GM12878 (cell line): ENCODE measurements around the gene TEX36. TPM values are rescaled to one million over a fixed set of nuclear protein-coding genes. Genes with fewer than 3 reads are reported as not detected.
"Not testable (repeated sequence)": the region's sequence is repeated elsewhere in the genome, so short reads cannot be mapped to it uniquely, and the experiment has no call there.

Experiments used
- ATAC-seq: fragments of 200-7000 bp; cut with Tn5 transposase; 3 replicates; pipeline ENCODE4 v1.9.1; 2020; ENCODE audit warnings: mild to moderate bottlenecking, moderate library complexity
- BruUV-seq: library from RNA; stranded (reverse); fragments of 400-500 nt; replicated peaks from 2 replicates; lab custom pipeline; 2021; lab: Mats Ljungman, UMichigan
- CTCF ChIA-PET: fragments of 300-600 bp; sonication (Branson Sonifier 250); formaldehyde crosslinking; extraction: SDS; loops from one replicate; lab custom pipeline; 2021; ENCODE audit warnings: inconsistent platforms; lab: Yijun Ruan, JAX
- POLR2A ChIA-PET: fragments of 350-600 bp; formaldehyde crosslinking; extraction: SDS; loops from one replicate; lab custom pipeline; 2021; ENCODE audit warnings: inconsistent platforms; lab: Charles Lee
- RAD21 ChIA-PET: fragments of 300-600 bp; sonication (Branson Sonifier 250); formaldehyde crosslinking; loops from one replicate; lab custom pipeline; 2023; ENCODE audit warnings: antibody characterized with exemption; ENCODE audit not compliant: unreplicated experiment; lab: Charles Lee
- SMC1A ChIA-PET: fragments of 300-600 bp; sonication (Branson Sonifier 250); formaldehyde crosslinking; loops from one replicate; lab custom pipeline; 2023; ENCODE audit not compliant: unreplicated experiment, uncharacterized antibody; lab: Charles Lee
- DNase-seq: peaks from one replicate; pipeline ENCODE4 v3.0.0-alpha.2; 2011; ENCODE audit warnings: low read depth, low spot score
- FAIRE-seq: peaks from 3 replicates; lab custom pipeline; 2011; peaks lifted over from hg19 to GRCh38; lab: Jason Lieb, UNC
- H2AFZ ChIP-seq: 2 replicates; pipeline ENCODE4 v1.6.0; 2011; ENCODE audit warnings: low read depth, low read length, control low read depth; ENCODE audit not compliant: control insufficient read depth
- H3K27ac ChIP-seq: 2 replicates; pipeline ENCODE4 v1.5.1; 2011; ENCODE audit warnings: control low read depth; ENCODE audit not compliant: control insufficient read depth, insufficient read depth
- H3K27me3 ChIP-seq, 2 experiments: replicated peaks in 1 of 2; 2 replicates each; pipeline versions ENCODE4 v1.6.0 to v1.6.1; 2011; ENCODE audit warnings: low read length in 1 of 2; ENCODE audit not compliant: control insufficient read depth in 2 of 2, insufficient read depth in 2 of 2
- H3K36me3 ChIP-seq, 2 experiments: 2 replicates each; pipeline ENCODE4 v1.5.1; 2011; ENCODE audit warnings: low read length in 1 of 2; ENCODE audit not compliant: control insufficient read depth in 2 of 2, insufficient read depth in 2 of 2
- H3K4me1 ChIP-seq: 2 replicates; pipeline ENCODE4 v1.6.1; 2011; ENCODE audit warnings: mild to moderate bottlenecking, low read length, moderate library complexity, mixed read lengths; ENCODE audit not compliant: control insufficient read depth, insufficient read depth
- H3K4me2 ChIP-seq: 2 replicates; pipeline ENCODE4 v1.6.0; 2011; ENCODE audit warnings: control low read depth; ENCODE audit not compliant: control insufficient read depth, insufficient read depth
- H3K4me3 ChIP-seq: fragments of 200-600 bp; sonication (generic); 2 replicates; pipeline ENCODE4 v1.5.1; 2016
- H3K79me2 ChIP-seq: 2 replicates; pipeline ENCODE4 v1.6.0; 2011; ENCODE audit warnings: low read length; ENCODE audit not compliant: control insufficient read depth, insufficient read depth
- H3K9ac ChIP-seq: 2 replicates; pipeline ENCODE4 v1.8.0; 2011; ENCODE audit warnings: low read length, control low read depth, mixed read lengths; ENCODE audit not compliant: control insufficient read depth, insufficient read depth
- H3K9me3 ChIP-seq: replicated peaks from 3 replicates; pipeline ENCODE4 v1.5.1; 2011; ENCODE audit warnings: mild to moderate bottlenecking, low read length; ENCODE audit not compliant: control insufficient read depth, insufficient read depth
- H4K20me1 ChIP-seq: 2 replicates; pipeline ENCODE4 v1.6.0; 2011; ENCODE audit not compliant: control insufficient read depth, insufficient read depth
- CBFB ChIP-seq: IDR thresholded peaks from 2 replicates; pipeline ENCODE4 v1.6.1; 2016; ENCODE audit warnings: antibody characterized with exemption, low read depth
- CREB1 ChIP-seq: IDR thresholded peaks from 2 replicates; pipeline ENCODE4 v1.6.1; 2012; ENCODE audit warnings: low read depth, mild to moderate bottlenecking, inconsistent platforms
- FOS ChIP-seq: IDR thresholded peaks from 3 replicates; pipeline ENCODE4 v1.6.1; 2011; ENCODE audit warnings: borderline replicate concordance; ENCODE audit not compliant: insufficient read length; ENCODE audit errors: extremely low read depth
- HCFC1 ChIP-seq: fragments of 150-350 bp; IDR thresholded peaks from 2 replicates; pipeline ENCODE4 v1.6.1; 2014; ENCODE audit warnings: low read length
- IRF4 ChIP-seq: IDR thresholded peaks from 2 replicates; pipeline ENCODE4 v1.6.1; 2011; ENCODE audit warnings: low read depth, low read length
- KAT2A ChIP-seq: conservative IDR thresholded peaks from 2 replicates; pipeline ENCODE4 v1.6.1; 2011; ENCODE audit warnings: low read depth, low read length; ENCODE audit not compliant: control insufficient read depth
- KLF5 ChIP-seq: fragments of 450-650 bp; IDR thresholded peaks from 2 replicates; pipeline ENCODE4 v1.6.1; 2014; ENCODE audit warnings: mild to moderate bottlenecking; ENCODE audit not compliant: partially characterized antibody
- MTA2 ChIP-seq: fragments of 450-650 bp; IDR thresholded peaks from 2 replicates; pipeline ENCODE4 v1.6.1; 2016; ENCODE audit warnings: low read depth, mild to moderate bottlenecking, moderate library complexity
- MTA3 ChIP-seq: IDR thresholded peaks from 2 replicates; pipeline ENCODE4 v1.6.1; 2012; ENCODE audit warnings: low read length, inconsistent platforms, borderline replicate concordance
- PAX8 ChIP-seq: fragments of 450-650 bp; IDR thresholded peaks from 2 replicates; pipeline ENCODE4 v1.6.1; 2017; ENCODE audit warnings: mild to moderate bottlenecking, moderate library complexity
- POLR2A ChIP-seq: IDR thresholded peaks from 2 replicates; pipeline ENCODE4 v1.6.1; 2011; ENCODE audit warnings: low read depth, mild to moderate bottlenecking, low read length
- RAD51 ChIP-seq: fragments of 450-650 bp; IDR thresholded peaks from 2 replicates; pipeline ENCODE4 v1.6.1; 2016; ENCODE audit warnings: moderate library complexity, mild to moderate bottlenecking, inconsistent platforms
- RELA ChIP-seq: fragments of 450-650 bp; IDR thresholded peaks from 2 replicates; pipeline ENCODE4 v1.8.0; 2014; ENCODE audit warnings: borderline replicate concordance; ENCODE audit not compliant: partially characterized antibody
- SMC3 ChIP-seq: IDR thresholded peaks from 2 replicates; pipeline ENCODE4 v1.6.1; 2011; ENCODE audit warnings: low read length, improper control_type of control experiment, borderline replicate concordance
- WGBS: methylation state at CpG from one replicate; pipeline ENCODE4 v1.1.6; 2016; ENCODE audit warnings: low lambda C conversion rate; ENCODE audit not compliant: insufficient replicate concordance, insufficient coverage; ENCODE audit errors: missing lambda C conversion rate; 5-methylcytosine and 5-hydroxymethylcytosine counted together
- in situ Hi-C: fragments of 300-500 bp; cut with MboI; formaldehyde crosslinking; loops from 9 replicates; pipeline ENCODE4 v1.14.3; 2018; ENCODE audit warnings: mixed read lengths
- intact Hi-C: fragments of 100-400 bp; cut with micrococcal nuclease; formaldehyde crosslinking; loops from one replicate; pipeline ENCODE4 v1.14.2; 2022; ENCODE audit not compliant: unreplicated experiment
- polyA plus RNA-seq, 11 experiments: library from polyadenylated mRNA; depleted of rRNA in 4 of 11; unstranded in 6 of 11; stranded (reverse) in 5 of 11; fragments of >200 nt; fragmentation: Nextera tagmentation in 4 of 11; fragmentation: Illumina TruSeq in 1 of 11; extraction: Ambion mirVana in 4 of 11; extraction: Trizol in 1 of 11; gene quantifications; 1 replicate in 1 of 11; 2 replicates in 10 of 11; pipeline versions ENCODE4 v1.2.1 to v1.2.3, GENCODE V29; 2011 to 2016; ENCODE audit warnings: inconsistent platforms in 2 of 11, missing spikeins in 2 of 11, low read depth in 1 of 11
- total RNA-seq, 4 experiments: library from RNA; depleted of rRNA in 3 of 4; stranded (reverse); fragments of >200 nt in 3 of 4; fragmentation: Illumina TruSeq in 1 of 4; extraction: Trizol in 1 of 4; gene quantifications; 2 replicates each; pipeline versions ENCODE4 v1.2.1 to v1.2.3, GENCODE V29; 2013 to 2021

Gene TEX36
- total and polyA plus RNA-seq, 10 of the 15 experiments (the other 5 are each of a cell fraction or from before 2014, with no cell fraction given) = not detected

DNA sequence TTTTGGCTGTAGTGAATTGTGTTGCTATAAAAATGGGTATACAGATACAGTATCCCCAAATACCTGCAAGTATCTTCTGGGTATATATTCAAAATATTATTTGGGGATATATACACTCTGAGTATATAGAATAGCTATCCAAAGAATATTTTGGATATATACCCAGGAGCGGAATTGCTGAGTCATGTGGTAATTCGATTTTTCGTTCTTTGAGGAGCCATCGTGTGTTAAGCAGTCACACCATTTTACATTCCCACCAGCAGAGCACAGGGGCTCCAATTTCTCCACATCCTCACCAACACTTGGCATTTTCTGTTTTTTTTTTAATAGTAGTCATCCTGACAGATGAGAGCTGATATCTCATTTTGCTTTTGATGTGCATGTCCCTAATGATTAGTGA, 61.9 kb downstream of the TEX36 start (continued):
- no peak for TF ChIP-seq CBFB
- TF ChIP-seq SMC3 = no peak
- no peak for TF ChIP-seq RAD51
- no peak for TF ChIP-seq FOS

DNA sequence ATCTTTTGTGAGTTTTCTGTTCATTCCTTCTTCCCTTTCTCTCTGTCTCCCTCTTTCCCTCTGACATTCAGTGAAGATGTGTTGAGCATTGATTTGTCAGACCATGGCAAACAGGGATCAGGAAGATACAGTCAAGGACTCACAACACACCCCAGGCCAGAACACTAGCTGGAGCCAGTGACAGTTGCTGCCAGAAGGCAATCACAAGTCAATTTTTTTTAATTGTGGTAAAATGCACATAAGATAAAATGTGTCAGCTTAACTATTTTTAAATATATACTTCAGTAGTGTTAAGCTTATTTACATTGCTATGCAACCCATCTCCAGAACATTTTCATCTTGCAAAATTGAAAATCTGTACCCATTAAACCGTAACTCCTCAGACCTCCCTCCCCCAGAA, 62.6 kb downstream of the TEX36 start:
- no peak for FAIRE-seq
- no peaks in the 10 kb centered on the region for H3K79me2 ChIP-seq
- H3K27ac ChIP-seq = no peak overlapping the region
- no peak for TF ChIP-seq MTA3
- no peak for TF ChIP-seq IRF4
- TF ChIP-seq HCFC1 = no peak
- no peak for TF ChIP-seq KAT2A
- no peak for TF ChIP-seq PAX8
- TF ChIP-seq MTA2 = no peak
- TF ChIP-seq KLF5 = no peak
- TF ChIP-seq RELA = no peak
- TF ChIP-seq CREB1 = no peak
- TF ChIP-seq POLR2A = no peak
- TF ChIP-seq CBFB = no peak
- 4% methylated on average over 1 of the region's 1 CpG for WGBS
- CTCF ChIA-PET = interaction anchor here (1.2 kb wide), 1 partner anchor 9 kb away, joined by 5 read pairs; no protein-coding TSS in a partner anchor
- H3K9me3 ChIP-seq = no peaks in the 10 kb centered on the region; the same call in 2 of the 3 replicates
- DNase-seq = no peak
- H3K9ac ChIP-seq = no peak overlapping the region
- H3K4me1 ChIP-seq = no peaks in the 10 kb centered on the region
- H4K20me1 ChIP-seq = no peaks in the 10 kb centered on the region
- POLR2A ChIA-PET = no interaction called here
- no TSS peak for BruUV-seq
- H3K27me3 ChIP-seq = no peaks in the 10 kb centered on the region
- H3K36me3 ChIP-seq = no peaks in the 10 kb centered on the region
- H2AFZ ChIP-seq = no peak overlapping the region
- SMC1A ChIA-PET = no interaction called here
- RAD21 ChIA-PET = no interaction called here
- in situ Hi-C loops (no loop called here), intact Hi-C loops (no loop called here)
- H3K4me3 ChIP-seq = no peak overlapping the region
- ATAC-seq = no peak
- H3K4me2 ChIP-seq = no peak overlapping the region

DNA sequence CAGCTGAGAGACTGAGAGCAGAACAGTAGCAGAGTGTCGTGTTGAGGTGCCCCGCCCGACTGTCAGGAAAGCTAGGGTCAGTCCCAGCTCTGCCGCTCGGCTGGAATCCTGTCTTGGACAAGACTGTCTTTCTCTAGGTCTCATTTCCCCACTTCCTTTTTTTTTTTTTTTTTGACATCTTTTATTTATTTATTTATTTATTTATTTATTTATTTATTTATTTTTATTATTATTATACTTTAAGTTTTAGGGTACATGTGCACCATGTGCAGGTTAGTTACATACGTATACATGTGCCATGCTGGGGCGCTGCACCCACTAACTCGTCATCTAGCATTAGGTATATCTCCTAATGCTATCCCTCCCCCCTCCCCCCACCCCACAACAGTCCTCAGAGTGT, 69.9 kb downstream of the TEX36 start:
- WGBS = 79% methylated on average over 8 of the region's 8 CpGs
- H3K9ac ChIP-seq, intact Hi-C loops, CTCF ChIA-PET, H4K20me1 ChIP-seq, H3K4me2 ChIP-seq, H3K36me3 ChIP-seq, SMC1A ChIA-PET, H3K79me2 ChIP-seq, FAIRE-seq, DNase-seq, BruUV-seq, H3K9me3 ChIP-seq, ATAC-seq, H3K4me1 ChIP-seq, POLR2A ChIA-PET, H3K27ac ChIP-seq, H3K4me3 ChIP-seq, H3K27me3 ChIP-seq, H2AFZ ChIP-seq, in situ Hi-C loops, RAD21 ChIA-PET: not testable (repeated sequence)
